Activated T-helper 1 cell treated with Interleukin-2 at 50 U/mL for 16 hours (primary cell): Measurements from ENCODE around the gene SDHAF3.
"Not testable (repeated sequence)": the region's sequence is repeated elsewhere in the genome, so short reads cannot be mapped to it uniquely, and the experiment has no call there.

Experiments
- DNase-seq: peaks from one replicate; pipeline ENCODE4 v3.0.0-alpha.2; 2020; ENCODE audit warnings: low read depth

SDHAF3 gene

DNA sequence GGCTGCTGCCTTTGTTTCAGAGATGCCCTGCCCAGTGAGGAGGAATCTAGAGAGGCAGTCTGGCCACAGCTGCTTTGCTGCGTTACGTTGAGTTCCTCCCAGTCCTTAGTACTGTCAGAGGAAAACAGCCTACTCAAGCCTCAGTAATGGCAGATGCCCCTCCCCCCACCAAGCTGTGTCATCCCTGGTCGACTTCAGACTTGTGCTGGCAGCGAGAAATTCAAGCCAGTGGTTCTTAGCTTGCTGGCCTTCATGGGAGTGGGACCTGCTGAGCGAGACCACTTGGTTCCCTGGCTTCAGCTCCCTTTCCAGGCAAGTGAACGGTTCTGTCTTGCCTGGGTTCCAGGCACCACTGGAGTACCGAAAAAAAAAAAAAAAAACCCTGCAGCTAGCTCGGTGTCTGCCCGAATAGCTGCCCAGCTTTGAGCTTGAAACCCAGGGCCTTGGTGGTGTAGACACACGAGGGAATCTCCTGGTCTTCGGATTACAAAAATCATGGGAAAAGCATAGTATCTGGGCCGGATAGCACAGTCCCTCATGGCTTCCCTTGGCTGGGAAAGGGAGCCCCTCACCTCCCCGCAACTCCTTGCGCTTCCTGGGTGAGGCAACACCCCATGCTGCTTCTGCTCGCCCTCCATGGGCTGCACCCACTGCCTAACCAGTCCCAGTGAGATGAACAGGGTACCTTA is 9.1 kb downstream of the SDHAF3 start:
- DNase-seq = no peak

DNA sequence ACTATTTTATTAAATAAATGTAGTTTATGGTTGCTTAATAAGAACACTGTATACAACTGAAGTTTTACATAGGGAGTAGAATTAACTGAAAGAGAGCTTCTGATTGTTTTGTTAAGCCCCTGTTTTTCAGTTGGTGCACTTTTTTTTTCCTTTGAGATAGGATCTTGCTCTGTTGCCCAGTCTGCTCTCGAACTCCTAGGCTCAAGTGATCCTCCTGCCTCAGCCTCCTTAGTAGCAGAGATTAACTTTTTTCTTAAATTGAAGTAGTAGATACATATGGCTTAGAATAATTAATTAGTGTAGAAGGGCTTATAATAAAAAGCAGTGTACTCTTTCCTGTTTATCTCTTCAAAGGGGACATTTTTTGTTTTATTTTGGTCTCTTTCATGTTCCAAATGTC is 11.2 kb downstream of the SDHAF3 start:
- no peak for DNase-seq

DNA sequence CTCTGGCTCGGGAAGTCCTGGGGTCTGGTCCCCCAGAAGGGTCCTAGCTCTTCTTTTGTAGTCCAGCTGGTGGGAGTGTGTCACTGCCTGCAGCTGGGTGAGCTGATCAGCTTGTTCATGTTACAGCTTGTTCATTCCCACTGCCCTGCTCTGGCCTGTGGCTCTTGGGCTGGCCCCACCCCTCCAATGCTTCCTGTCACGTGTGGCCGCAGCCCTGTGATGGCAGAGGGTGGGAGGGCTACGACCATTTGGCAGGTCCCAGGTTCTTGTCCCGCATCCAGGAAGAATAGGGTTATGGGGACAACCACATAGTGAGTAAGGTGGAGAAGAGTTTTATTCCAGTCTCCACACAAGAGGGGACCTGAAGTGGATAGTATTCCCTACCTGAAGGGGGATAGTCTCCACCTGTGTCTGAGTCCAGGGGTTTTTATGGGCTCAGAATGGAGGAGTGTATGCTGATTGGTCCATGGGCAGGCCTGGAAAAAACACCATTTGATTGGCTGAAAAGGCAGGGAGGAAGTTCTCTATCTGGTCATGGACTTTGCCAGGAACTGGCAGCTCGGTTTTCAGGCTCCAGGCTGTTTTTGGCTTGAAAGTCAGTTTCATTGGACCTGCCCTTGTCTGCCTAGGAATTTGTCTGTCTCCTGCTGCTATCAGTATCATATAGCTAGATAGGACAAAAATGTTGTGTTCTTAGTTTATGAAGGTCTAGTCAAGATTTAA is 13.1 kb downstream of the SDHAF3 start:
- no peak for DNase-seq

- no peak for DNase-seq
These were observed 15.7 kb downstream of the SDHAF3 start for GRCh38 chr7:97133159-97133558.

GRCh38 chr7:97138830-97139229 is 21.3 kb downstream of the SDHAF3 start:
- no peak for DNase-seq

GRCh38 chr7:97145068-97145467 is 27.6 kb downstream of the SDHAF3 start:
- DNase-seq = no peak

GRCh38 chr7:97149843-97150242 is 32.3 kb downstream of the SDHAF3 start:
- no peak for DNase-seq

- DNase-seq = no peak
These were observed 38.5 kb downstream of the SDHAF3 start for GRCh38 chr7:97155897-97156418.

GRCh38 chr7:97159984-97160383 is 42.5 kb downstream of the SDHAF3 start:
- not testable (repeated sequence) for DNase-seq

- not testable (repeated sequence) for DNase-seq
These were observed 44.1 kb downstream of the SDHAF3 start for GRCh38 chr7:97161609-97162008.

DNA sequence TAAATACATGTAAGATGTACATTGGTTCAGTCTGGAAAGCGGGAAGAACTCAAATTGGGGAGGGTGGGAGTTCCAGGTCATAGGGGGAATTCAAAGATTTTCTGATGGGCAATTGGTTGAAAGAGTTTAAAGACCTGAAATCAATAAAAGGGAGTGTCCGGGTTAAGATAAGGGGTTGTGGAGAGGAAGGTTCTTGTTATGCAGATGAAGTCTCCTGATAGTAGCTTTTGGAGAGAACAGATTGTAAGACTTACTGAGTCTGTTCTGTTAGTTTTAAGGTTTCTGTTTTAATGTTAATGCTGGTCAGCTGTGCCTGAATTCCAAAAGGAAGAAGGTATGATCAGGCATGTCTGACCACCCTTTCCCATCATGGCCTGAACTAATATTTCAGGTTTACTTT is 48.8 kb downstream of the SDHAF3 start:
- no peak for DNase-seq

- DNase-seq = no peak
These were observed 49.7 kb downstream of the SDHAF3 start for GRCh38 chr7:97167176-97167575.

GRCh38 chr7:97167749-97168148 is 50.3 kb downstream of the SDHAF3 start:
- DNase-seq = no peak

GRCh38 chr7:97174303-97174702 is 56.8 kb downstream of the SDHAF3 start:
- no peak for DNase-seq

DNA sequence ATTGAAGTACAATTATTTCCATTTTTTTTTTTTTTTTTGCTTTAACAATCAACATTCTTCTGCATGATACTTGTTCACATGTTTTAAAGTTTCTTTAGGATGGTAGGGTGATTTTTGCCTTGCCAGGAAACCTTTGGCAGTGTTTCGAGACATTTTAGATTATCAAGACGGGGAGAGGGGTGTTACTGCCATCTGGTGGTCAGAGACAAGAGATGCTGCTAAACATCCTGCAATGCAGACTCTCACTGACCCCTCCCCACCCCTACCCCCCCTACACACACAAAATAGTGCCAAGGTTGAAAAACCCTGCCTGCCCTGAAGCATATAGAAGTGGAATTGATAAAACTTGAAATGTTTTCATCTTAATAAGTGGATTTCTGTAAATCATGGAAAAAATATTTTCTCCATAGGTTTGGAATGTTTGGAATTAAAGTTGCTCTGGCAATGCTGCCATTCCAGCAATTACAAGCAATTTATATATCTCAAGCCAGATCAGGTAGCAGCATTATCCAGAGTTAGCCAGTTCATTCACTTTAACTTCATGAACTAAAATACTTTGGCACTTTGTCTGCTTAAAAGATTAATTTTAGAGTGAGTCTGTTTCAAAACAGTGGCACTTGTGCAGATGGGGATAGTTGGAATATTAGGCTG is 62.1 kb downstream of the SDHAF3 start:
- peak; percentile 3 for DNase-seq

DNA sequence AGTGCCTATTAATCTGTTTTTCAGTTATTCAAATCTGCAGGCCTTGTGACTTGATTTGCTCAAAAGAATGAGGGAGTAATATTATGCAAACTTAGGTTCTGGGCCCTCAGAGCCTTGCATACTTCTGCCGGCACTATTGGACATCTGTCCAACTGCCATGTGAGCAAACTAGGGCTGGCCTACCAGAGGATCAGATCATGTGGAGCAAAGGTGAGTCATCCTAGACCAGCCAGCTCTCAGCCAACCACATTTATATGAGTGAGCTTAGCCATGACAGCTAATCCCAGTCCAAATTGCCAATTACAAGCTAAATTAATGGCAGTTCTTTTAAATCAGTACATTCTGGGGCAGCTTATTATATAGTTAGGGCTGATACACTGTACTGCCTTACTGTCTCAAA is 69.6 kb downstream of the SDHAF3 start:
- no peak for DNase-seq

DNA sequence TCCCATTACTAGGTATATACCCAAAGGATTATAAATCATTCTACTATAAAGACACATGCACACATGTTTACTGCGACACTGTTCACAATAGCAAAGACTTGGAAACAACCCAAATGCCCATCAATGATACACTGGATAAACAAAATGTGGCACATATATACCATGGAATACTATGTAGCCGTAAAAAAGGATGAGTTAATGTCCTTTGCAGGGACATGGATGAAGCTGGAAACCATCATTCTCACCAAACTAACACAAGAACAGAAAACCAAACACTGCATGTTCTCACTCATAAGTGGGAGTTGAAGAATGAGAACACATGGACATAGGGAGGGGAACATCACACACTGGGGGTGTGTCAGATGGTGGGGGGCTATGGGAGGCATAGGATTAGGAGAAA is 78.7 kb downstream of the SDHAF3 start:
- DNase-seq = not testable (repeated sequence)

- DNase-seq = no peak
These were observed 81.1 kb downstream of the SDHAF3 start for GRCh38 chr7:97198596-97198995.

DNA sequence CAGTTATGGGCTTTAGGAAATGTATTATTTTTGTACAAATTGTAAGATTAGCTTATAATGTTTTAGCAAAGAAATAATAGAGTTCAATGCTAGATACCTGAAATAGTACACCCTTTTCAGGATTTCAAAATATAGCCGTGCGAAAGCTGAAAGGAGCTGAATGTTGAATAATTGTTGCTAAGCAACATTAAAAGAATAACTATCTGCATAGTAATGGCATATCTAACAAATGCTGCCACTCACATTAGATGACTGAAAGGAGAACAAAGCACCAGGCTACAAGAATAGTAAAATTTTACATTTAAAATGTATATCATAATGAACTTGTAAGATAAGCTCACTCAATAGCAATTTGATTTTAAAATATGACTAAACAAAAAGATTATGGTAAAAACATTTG is 82.5 kb downstream of the SDHAF3 start:
- DNase-seq = no peak

GRCh38 chr7:97203957-97204356 is 86.5 kb downstream of the SDHAF3 start:
- DNase-seq = no peak

DNA sequence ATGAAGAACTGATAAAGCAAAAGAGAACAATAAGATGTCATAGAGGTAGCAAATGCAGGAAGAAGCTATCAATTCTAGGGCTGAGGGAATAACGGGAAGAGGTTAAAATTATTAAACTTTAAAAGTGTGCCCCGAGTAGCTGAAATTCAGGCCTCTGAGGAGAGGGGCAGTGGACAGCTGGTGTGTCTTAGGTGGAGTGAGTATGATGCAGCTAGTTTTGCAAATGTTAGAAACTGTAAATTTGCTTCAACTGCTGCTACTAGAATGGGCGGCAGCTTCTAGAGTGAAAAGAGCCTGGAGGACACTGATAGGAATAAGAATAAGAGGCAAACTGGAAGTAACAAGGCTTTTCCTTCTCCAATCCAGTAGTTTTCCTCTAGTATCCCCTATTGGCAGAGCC is 87.3 kb downstream of the SDHAF3 start:
- DNase-seq = no peak

GRCh38 chr7:97215556-97215955 is 98.1 kb downstream of the SDHAF3 start:
- no peak for DNase-seq

DNA sequence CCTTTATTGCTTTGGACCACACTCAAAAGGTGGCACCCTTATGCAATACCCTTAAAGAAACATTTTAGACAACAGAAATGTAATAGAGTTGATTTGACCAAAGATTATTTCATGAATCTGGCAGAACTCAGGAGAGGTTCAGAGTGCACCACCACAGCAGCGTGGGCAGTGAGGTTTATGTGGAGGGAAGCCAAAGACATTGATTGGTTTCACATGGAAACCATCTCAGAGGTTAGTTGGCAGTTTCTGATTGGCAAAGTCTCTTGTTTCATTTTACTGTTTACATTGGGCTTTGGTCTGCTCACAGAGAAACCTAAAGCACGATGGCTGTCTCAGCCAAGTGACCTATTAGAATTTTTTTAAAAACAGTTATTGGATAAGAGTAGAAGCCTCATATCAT is 101.3 kb downstream of the SDHAF3 start:
- DNase-seq = no peak
